Hepatocyte (in vitro differentiated cells): ENCODE data around the gene KRT77. TPM values are rescaled to one million over a fixed set of nuclear protein-coding genes. Genes with fewer than 3 reads are reported as not detected.

Experiments
- DNase-seq: peaks from one replicate; pipeline ENCODE4 v3.0.0-alpha.2; 2016; ENCODE audit warnings: low spot score
- H2AFZ ChIP-seq: fragments of 200-600 bp; sonication (generic); 2 replicates; pipeline ENCODE4 v1.6.0; 2016; ENCODE audit warnings: antibody characterized with exemption, mild to moderate bottlenecking
- H3K27ac ChIP-seq: fragments of 200-600 bp; sonication (generic); 2 replicates; pipeline ENCODE4 v1.5.1; 2016; ENCODE audit warnings: mild to moderate bottlenecking
- H3K27me3 ChIP-seq: fragments of 200-600 bp; sonication (generic); 2 replicates; pipeline ENCODE4 v1.6.1; 2016
- H3K36me3 ChIP-seq: fragments of 200-600 bp; sonication (generic); replicated peaks from 2 replicates; pipeline ENCODE4 v1.5.1; 2016; ENCODE audit warnings: low read depth; ENCODE audit not compliant: insufficient read depth
- H3K4me1 ChIP-seq: fragments of 200-600 bp; sonication (generic); 2 replicates; pipeline ENCODE4 v1.5.1; 2016; ENCODE audit warnings: mild to moderate bottlenecking, moderate library complexity; ENCODE audit not compliant: insufficient read depth
- H3K4me2 ChIP-seq: fragments of 200-600 bp; sonication (generic); 2 replicates; pipeline ENCODE4 v1.6.0; 2016
- H3K4me3 ChIP-seq: fragments of 200-600 bp; sonication (generic); 2 replicates; pipeline ENCODE4 v1.5.1; 2016; ENCODE audit warnings: mild to moderate bottlenecking
- H3K79me2 ChIP-seq: fragments of 200-600 bp; sonication (generic); 2 replicates; pipeline ENCODE4 v1.6.0; 2017; ENCODE audit warnings: mild to moderate bottlenecking
- H3K9me2 ChIP-seq: fragments of 200-600 bp; sonication (generic); replicated peaks from 2 replicates; pipeline ENCODE4 v1.6.0; 2017; ENCODE audit warnings: mild to moderate bottlenecking; ENCODE audit not compliant: insufficient read depth
- H3K9me3 ChIP-seq: fragments of 200-600 bp; sonication (generic); 2 replicates; pipeline ENCODE4 v1.5.1; 2016; ENCODE audit warnings: low read depth, mild to moderate bottlenecking
- H4K20me1 ChIP-seq: fragments of 200-600 bp; sonication (generic); 2 replicates; pipeline ENCODE4 v1.6.0; 2016; ENCODE audit warnings: mild to moderate bottlenecking; ENCODE audit not compliant: insufficient read depth, poor library complexity, severe bottlenecking
- CTCF ChIP-seq: fragments of 200-600 bp; sonication (generic); IDR thresholded peaks from 2 replicates; pipeline ENCODE4 v1.5.1; 2016; ENCODE audit warnings: antibody characterized with exemption, mild to moderate bottlenecking; ENCODE audit not compliant: poor library complexity
- EZH2 ChIP-seq: fragments of 200-600 bp; sonication (generic); IDR thresholded peaks from 2 replicates; pipeline ENCODE4 v1.6.1; 2016; ENCODE audit warnings: antibody characterized with exemption, mild to moderate bottlenecking, borderline replicate concordance
- EZH2phosphoT487 ChIP-seq: fragments of 200-600 bp; sonication (generic); IDR thresholded peaks from one replicate; pipeline ENCODE4 v1.6.1; 2018; ENCODE audit warnings: antibody characterized with exemption, mild to moderate bottlenecking, low read depth, moderate library complexity; ENCODE audit not compliant: unreplicated experiment, severe bottlenecking
- WGBS: methylation state at CpG from one replicate; pipeline ENCODE4 v1.1.6; 2016; ENCODE audit warnings: low lambda C conversion rate; ENCODE audit errors: missing lambda C conversion rate; 5-methylcytosine and 5-hydroxymethylcytosine counted together
- polyA plus RNA-seq: library from polyadenylated mRNA; unstranded; fragments of >200 nt; fragmentation: Nextera tagmentation; extraction: Ambion mirVana; gene quantifications from 2 replicates; pipeline ENCODE4 v1.2.1, GENCODE V29; 2016
- total RNA-seq: library from RNA; depleted of rRNA; stranded (reverse); fragments of >200 nt; gene quantifications from 2 replicates; pipeline ENCODE4 v1.2.3, GENCODE V29; 2014

The KRT77 gene
- total and polyA plus RNA-seq, 2 experiments from 2014 or later, result not detected

- no peak for TF ChIP-seq EZH2phosphoT487
- Histone ChIP-seq H3K9me3 (no peaks in the 10 kb centered on the region), H3K4me2 (no peak overlapping the region), H2AFZ (no peak overlapping the region), H3K36me3 (no peaks in the 10 kb centered on the region), H3K4me1 (no peaks in the 10 kb centered on the region), H3K79me2 (no peaks in the 10 kb centered on the region), H3K9me2 (no peaks in the 10 kb centered on the region), H4K20me1 (no peaks in the 10 kb centered on the region), H3K4me3 (no peak overlapping the region), H3K27ac (no peak overlapping the region), H3K27me3 (peaks cover 21% of the 10 kb centered on the region)
- DNase-seq, result no peak
Observed at GRCh38 chr12:52669426-52669825, 33.9 kb downstream of the KRT77 start.

- no peak overlapping the region for H2AFZ ChIP-seq
- H3K27me3 ChIP-seq, result peaks cover 22% of the 10 kb centered on the region
- H3K36me3 ChIP-seq, result no peaks in the 10 kb centered on the region
- no peak for TF ChIP-seq EZH2
- TF ChIP-seq CTCF, result no peak
- no peak for TF ChIP-seq EZH2phosphoT487
- WGBS, result 82% methylated on average over 7 of the region's 7 CpGs
- H3K4me2 ChIP-seq, result no peak overlapping the region
- no peaks in the 10 kb centered on the region for H3K79me2 ChIP-seq
- no peak overlapping the region for H3K4me3 ChIP-seq
- no peaks in the 10 kb centered on the region for H4K20me1 ChIP-seq
- H3K9me2 ChIP-seq, result no peaks in the 10 kb centered on the region
- no peaks in the 10 kb centered on the region for H3K4me1 ChIP-seq
- no peak overlapping the region for H3K27ac ChIP-seq
- DNase-seq, result no peak
- H3K9me3 ChIP-seq, result no peaks in the 10 kb centered on the region
Observed at GRCh38 chr12:52667931-52668330, 35.4 kb downstream of the KRT77 start.

GRCh38 chr12:52667509-52667908, 35.8 kb downstream of the KRT77 start:
- no peak overlapping the region for H2AFZ ChIP-seq
- peaks cover 22% of the 10 kb centered on the region for H3K27me3 ChIP-seq
- H3K9me3 ChIP-seq, result no peaks in the 10 kb centered on the region
- DNase-seq, result no peak
- no peaks in the 10 kb centered on the region for H3K36me3 ChIP-seq
- H3K79me2 ChIP-seq, result no peaks in the 10 kb centered on the region
- no peak overlapping the region for H3K4me2 ChIP-seq
- 57% methylated on average over 9 of the region's 9 CpGs for WGBS
- H3K27ac ChIP-seq, result no peak overlapping the region
- TF ChIP-seq CTCF (peak; percentile 8), EZH2 (no peak)
- H4K20me1 ChIP-seq, result no peaks in the 10 kb centered on the region
- H3K4me1 ChIP-seq, result no peaks in the 10 kb centered on the region
- H3K4me3 ChIP-seq, result no peak overlapping the region
- no peaks in the 10 kb centered on the region for H3K9me2 ChIP-seq

- Histone ChIP-seq H3K27ac (no peak overlapping the region), H3K27me3 (peaks cover 22% of the 10 kb centered on the region), H3K4me3 (no peak overlapping the region), H3K4me2 (no peak overlapping the region), H4K20me1 (no peaks in the 10 kb centered on the region), H3K9me2 (no peaks in the 10 kb centered on the region), H3K36me3 (no peaks in the 10 kb centered on the region), H3K79me2 (no peaks in the 10 kb centered on the region), H3K4me1 (no peaks in the 10 kb centered on the region), H2AFZ (no peak overlapping the region), H3K9me3 (no peaks in the 10 kb centered on the region)
- 83% methylated on average over 3 of the region's 3 CpGs for WGBS
- TF ChIP-seq EZH2, result no peak
- TF ChIP-seq EZH2phosphoT487, result no peak
- TF ChIP-seq CTCF, result no peak
- DNase-seq, result no peak
Observed at GRCh38 chr12:52666471-52666870, 36.9 kb downstream of the KRT77 start.
